B cell (primary cell): ENCODE data around the gene XPO5. TPM values are rescaled to one million over a fixed set of nuclear protein-coding genes. Genes with fewer than 3 reads are reported as not detected.
"Not testable (repeated sequence)": the region's sequence is repeated elsewhere in the genome, so short reads cannot be mapped to it uniquely, and the experiment has no call there.

Source experiments
- ATAC-seq: fragments of 200-7000 bp; cut with Tn5 transposase; one replicate; pipeline ENCODE4 v1.10.0; 2021; ENCODE audit warnings: low read depth, mild to moderate bottlenecking, moderate number of reproducible peaks, moderate library complexity
- CTCF ChIA-PET: fragments of 350-600 bp; sonication (Branson Sonifier 250); formaldehyde crosslinking; loops from one replicate; lab custom pipeline; 2021; ENCODE audit warnings: antibody characterized with exemption, inconsistent platforms; lab: Charles Lee
- POLR2A ChIA-PET: fragments of 350-600 bp; sonication (Branson Sonifier 250); formaldehyde crosslinking; loops from one replicate; lab custom pipeline; 2021; ENCODE audit warnings: antibody characterized with exemption; lab: Charles Lee
- DNase-seq: peaks from one replicate; pipeline ENCODE4 v3.0.0; 2013
- H2AFZ ChIP-seq: 2 replicates; pipeline ENCODE4 v1.6.1; 2012; ENCODE audit warnings: mild to moderate bottlenecking, low read depth, low read length; ENCODE audit not compliant: insufficient read depth, poor library complexity, severe bottlenecking
- H3K27ac ChIP-seq, 2 donors: 1 replicate in 1 of 2; 2 replicates in 1 of 2; pipeline ENCODE4 v1.5.1; 2012 to 2013; ENCODE audit warnings: low read length in 2 of 2, mild to moderate bottlenecking in 2 of 2, moderate library complexity in 1 of 2
- H3K27me3 ChIP-seq, 4 experiments: fragments of 200-600 bp in 1 of 4; sonication (generic) in 1 of 4; replicated peaks in 1 of 4; 1 replicate in 2 of 4; 2 replicates in 2 of 4; pipeline versions ENCODE4 v1.6.1 to v1.7.0; 2013 to 2016; ENCODE audit warnings: low read length in 3 of 4, mild to moderate bottlenecking in 2 of 4, mixed read lengths in 1 of 4, moderate library complexity in 1 of 4; ENCODE audit not compliant: insufficient read depth in 4 of 4, control insufficient read depth in 3 of 4; ENCODE audit errors: control extremely low read depth in 1 of 4
- H3K36me3 ChIP-seq, 2 experiments: replicated peaks in 1 of 2; 1 replicate in 1 of 2; 2 replicates in 1 of 2; pipeline versions ENCODE4 v1.6.1 to v1.7.1; 2013; ENCODE audit warnings: low read length in 1 of 2; ENCODE audit not compliant: insufficient read depth in 2 of 2, control insufficient read depth in 1 of 2; ENCODE audit errors: control extremely low read depth in 1 of 2, extremely low read depth in 1 of 2
- H3K4me1 ChIP-seq, 2 donors: fragments of 200-600 bp in 1 of 2; sonication (generic) in 1 of 2; 1 replicate in 1 of 2; 2 replicates in 1 of 2; pipeline versions ENCODE4 v1.5.1 to v1.6.1; 2013 to 2017; ENCODE audit warnings: low read length in 2 of 2; ENCODE audit not compliant: control insufficient read depth in 2 of 2, insufficient read depth in 2 of 2
- H3K4me2 ChIP-seq: replicated peaks from 2 replicates; pipeline ENCODE3; 2012; ENCODE audit warnings: mild to moderate bottlenecking, low read depth, low read length; ENCODE audit not compliant: poor library complexity, severe bottlenecking
- H3K4me3 ChIP-seq, 5 experiments: fragments of 200-600 bp in 1 of 5; sonication (generic) in 1 of 5; 1 replicate in 3 of 5; 2 replicates in 2 of 5; pipeline versions ENCODE4 v1.5.1 to v1.7.0; 2011 to 2016; ENCODE audit warnings: low read length in 4 of 5, mild to moderate bottlenecking in 4 of 5, low read depth in 2 of 5, control low read depth in 1 of 5, moderate library complexity in 1 of 5; ENCODE audit not compliant: insufficient read depth in 1 of 5; ENCODE audit errors: control extremely low read depth in 1 of 5, extremely low read depth in 1 of 5
- H3K79me2 ChIP-seq: fragments of 200-600 bp; sonication (generic); one replicate; pipeline ENCODE4 v1.6.0; 2016; ENCODE audit warnings: low read length; ENCODE audit not compliant: control insufficient read depth, insufficient read depth
- H3K9ac ChIP-seq: fragments of 200-600 bp; sonication (generic); 2 replicates; pipeline ENCODE4 v1.6.1; 2017; ENCODE audit warnings: mild to moderate bottlenecking, low read length, moderate library complexity
- H3K9me3 ChIP-seq, 3 donors: one replicate each; pipeline versions ENCODE4 v1.6.1 to v1.7.1; 2013; ENCODE audit warnings: low read length in 2 of 3; ENCODE audit not compliant: control insufficient read depth in 2 of 3, insufficient read depth in 1 of 3; ENCODE audit errors: control extremely low read depth in 1 of 3
- H4K20me1 ChIP-seq: 2 replicates; pipeline ENCODE4 v1.6.0; 2012; ENCODE audit warnings: mild to moderate bottlenecking, low read length; ENCODE audit not compliant: insufficient read depth, control insufficient read depth, poor library complexity, severe bottlenecking
- H3K27ac Mint-ChIP-seq: one replicate; pipeline ENCODE4 v1.8.0; 2021; ENCODE audit warnings: mixed read lengths
- H3K27me3 Mint-ChIP-seq: one replicate; pipeline ENCODE4 v1.8.0; 2021; ENCODE audit warnings: mixed read lengths
- H3K4me1 Mint-ChIP-seq: one replicate; pipeline ENCODE4 v1.8.0; 2021; ENCODE audit warnings: mixed read lengths
- H3K4me3 Mint-ChIP-seq: one replicate; pipeline ENCODE4 v1.8.0; 2021; ENCODE audit warnings: mixed read lengths
- H3K9me3 Mint-ChIP-seq: one replicate; pipeline ENCODE4 v1.8.0; 2022; ENCODE audit warnings: mixed read lengths; ENCODE audit not compliant: insufficient read depth
- WGBS: methylation state at CpG from one replicate; pipeline ENCODE4 v1.1.5; 2013; ENCODE audit warnings: missing lambda C conversion rate; ENCODE audit not compliant: insufficient coverage; 5-methylcytosine and 5-hydroxymethylcytosine counted together
- intact Hi-C: fragments of 100-400 bp; cut with micrococcal nuclease; formaldehyde crosslinking; loops from one replicate; pipeline ENCODE4 v1.10.0; 2022
- polyA plus RNA-seq: library from polyadenylated mRNA; depleted of rRNA; stranded (reverse); fragments of >200 nt; gene quantifications from 2 replicates; pipeline ENCODE4 v1.2.3, GENCODE V29; 2012
- total RNA-seq, 2 donors: library from RNA; stranded (reverse); fragments of 120-200 nt in 1 of 2; gene quantifications; 1 replicate in 1 of 2; 2 replicates in 1 of 2; pipeline versions ENCODE4 v1.2.3 to v1.2.4, GENCODE V29; 2013 to 2022

The XPO5 gene
- total and polyA plus RNA-seq, 2 donors (not counting 1 experiment from before 2014, with no cell fraction given) = 14.4 to 45.7 TPM

- H3K4me3 Mint-ChIP-seq, H3K9me3 ChIP-seq, H3K9ac ChIP-seq, DNase-seq, H3K27ac ChIP-seq, H2AFZ ChIP-seq, intact Hi-C loops, CTCF ChIA-PET, H3K27ac Mint-ChIP-seq, H3K27me3 ChIP-seq, H3K4me2 ChIP-seq, H3K79me2 ChIP-seq, H3K4me1 Mint-ChIP-seq, H3K27me3 Mint-ChIP-seq, H3K4me1 ChIP-seq, ATAC-seq, POLR2A ChIA-PET, H4K20me1 ChIP-seq, H3K4me3 ChIP-seq, H3K9me3 Mint-ChIP-seq: not testable (repeated sequence)
- H3K36me3 ChIP-seq = peaks cover 0 to 23% of the 10 kb centered on the region in 2 experiments
- WGBS = 100% methylated on average over 11 of the region's 20 CpGs
These were observed 36.4 kb downstream of the XPO5 start for GRCh38 chr6:43539409-43539808.

- H3K9me3 ChIP-seq, ATAC-seq, CTCF ChIA-PET, POLR2A ChIA-PET, DNase-seq, H3K27me3 ChIP-seq, H4K20me1 ChIP-seq, H3K4me3 Mint-ChIP-seq, H3K9me3 Mint-ChIP-seq, H3K27ac Mint-ChIP-seq, H3K9ac ChIP-seq, H3K4me1 ChIP-seq, H3K4me1 Mint-ChIP-seq, H3K79me2 ChIP-seq, intact Hi-C loops, H3K4me2 ChIP-seq, H3K4me3 ChIP-seq, H3K27me3 Mint-ChIP-seq, H3K27ac ChIP-seq, H2AFZ ChIP-seq: not testable (repeated sequence)
- WGBS = 98% methylated on average over 4 of the region's 17 CpGs
- peaks cover 0 to 19% of the 10 kb centered on the region in 2 experiments for H3K36me3 ChIP-seq
These were observed 36.9 kb downstream of the XPO5 start for GRCh38 chr6:43538986-43539385.
